ENCODE data around the gene PRKD1.

The PRKD1 gene

GRCh38 chr14:29927376-29928116 lies at the start of gene PRKD1:
TSS of gene PRKD1 (minus strand) at chr14:29927847.
- DNase-seq, result no peak

GRCh38 chr14:29971101-29971500 lies 43.5 kb upstream of the PRKD1 start:
- DNase-seq, result no peak

- no peak for DNase-seq
These were observed 27.4 kb upstream of the PRKD1 start for GRCh38 chr14:29955087-29955486.

- no peak for DNase-seq
These were observed 25.9 kb upstream of the PRKD1 start for GRCh38 chr14:29953501-29953900.

- no peak for DNase-seq
These were observed 16.4 kb upstream of the PRKD1 start for GRCh38 chr14:29944091-29944490.

- no peak for DNase-seq
These were observed 13.8 kb upstream of the PRKD1 start for GRCh38 chr14:29941401-29941800.

GRCh38 chr14:29940482-29940881 lies 12.8 kb upstream of the PRKD1 start:
- DNase-seq, result no peak

- DNase-seq, result no peak
These were observed 9.5 kb upstream of the PRKD1 start for GRCh38 chr14:29937116-29937515.

- DNase-seq, result no peak
These were observed 2.6 kb upstream of the PRKD1 start for GRCh38 chr14:29930283-29930682.

GRCh38 chr14:29928117-29928640 lies 532 bp upstream of the PRKD1 start:
- DNase-seq, result no peak

GRCh38 chr14:29926701-29927375 lies 809 bp downstream of the PRKD1 start:
- no peak for DNase-seq

GRCh38 chr14:29926228-29926627 lies 1.4 kb downstream of the PRKD1 start:
- DNase-seq, result no peak

- DNase-seq, result no peak
These were observed 1.9 kb downstream of the PRKD1 start for GRCh38 chr14:29925736-29926135.

- no peak for DNase-seq
These were observed 2.4 kb downstream of the PRKD1 start for GRCh38 chr14:29925101-29925722.

GRCh38 chr14:29919845-29920244 lies 7.8 kb downstream of the PRKD1 start:
- no peak for DNase-seq

- no peak for DNase-seq
These were observed 8.7 kb downstream of the PRKD1 start for GRCh38 chr14:29918981-29919380.

- DNase-seq, result no peak
These were observed 14.1 kb downstream of the PRKD1 start for GRCh38 chr14:29913566-29913965.

GRCh38 chr14:29911810-29912209 lies 15.8 kb downstream of the PRKD1 start:
- no peak for DNase-seq

GRCh38 chr14:29908652-29909577 lies 18.7 kb downstream of the PRKD1 start:
- DNase-seq, result no peak

- no peak for DNase-seq
These were observed 21.3 kb downstream of the PRKD1 start for GRCh38 chr14:29906256-29906870.

GRCh38 chr14:29905543-29905942 lies 22.1 kb downstream of the PRKD1 start:
- DNase-seq, result no peak

GRCh38 chr14:29900609-29901350 lies 26.9 kb downstream of the PRKD1 start:
- DNase-seq, result no peak

Data from NK-92 treated with Interleukin-12 subunit alpha and Interleukin-12 subunit beta, amount 100 ng/mL, for 24 hours (cell line).